Transverse colon (tissue), 4 donors: ENCODE measurements around the gene SNPH. TPM values are rescaled to one million over a fixed set of nuclear protein-coding genes. Genes with fewer than 3 reads are reported as not detected.

ENCODE experiments used
- DNase-seq: peaks from one replicate; pipeline ENCODE4 v3.0.0-alpha.2; 2019
- H3K27ac ChIP-seq, 4 donors: fragments of 200-600 bp; sonication (generic); 2 replicates each; pipeline ENCODE4 v1.5.1; 2016 to 2018; ENCODE audit warnings: inconsistent platforms in 4 of 4
- H3K27me3 ChIP-seq: fragments of 200-600 bp; sonication (generic); 2 replicates; pipeline ENCODE4 v1.5.1; 2017; ENCODE audit warnings: inconsistent platforms
- H3K36me3 ChIP-seq, 4 donors: fragments of 200-600 bp; sonication (generic); 2 replicates each; pipeline ENCODE4 v1.5.1; 2017 to 2019; ENCODE audit warnings: inconsistent platforms in 4 of 4
- H3K4me1 ChIP-seq, 4 donors: fragments of 200-600 bp; sonication (generic); 2 replicates each; pipeline ENCODE4 v1.5.1; 2017 to 2020; ENCODE audit warnings: inconsistent platforms in 4 of 4
- H3K4me3 ChIP-seq, 4 donors: fragments of 200-600 bp; sonication (generic); 1 replicate in 1 of 4; 2 replicates in 3 of 4; pipeline versions ENCODE4 v1.5.1 to v1.6.1; 2017 to 2019; ENCODE audit warnings: inconsistent platforms in 4 of 4
- H3K9me3 ChIP-seq, 2 donors: fragments of 200-600 bp; sonication (generic); 2 replicates each; pipeline ENCODE4 v1.5.1; 2017 to 2019; ENCODE audit warnings: inconsistent platforms in 2 of 2
- EP300 ChIP-seq: sonication (generic); formaldehyde crosslinking; IDR thresholded peaks from one replicate; pipeline ENCODE4 v1.6.1; 2017; ENCODE audit warnings: antibody characterized with exemption, low read depth
- POLR2A ChIP-seq: fragments of 450-650 bp; IDR thresholded peaks from one replicate; pipeline ENCODE4 v1.6.1; 2016; ENCODE audit warnings: antibody characterized with exemption, mild to moderate bottlenecking, moderate library complexity
- POLR2AphosphoS5 ChIP-seq, 3 donors: sonication (generic); formaldehyde crosslinking; IDR thresholded peaks; one replicate each; pipeline ENCODE4 v1.6.1; 2016; ENCODE audit warnings: antibody characterized with exemption in 3 of 3
- WGBS, 2 donors: methylation state at CpG; one replicate each; pipeline ENCODE4 v1.1.5; 2018; ENCODE audit warnings: low coverage in 1 of 2; 5-methylcytosine and 5-hydroxymethylcytosine counted together
- in situ Hi-C, 4 donors: fragments of 200-750 bp; cut with MboI; loops; one replicate each; pipeline versions ENCODE4 v1.15.0 to v1.15.1; 2017; ENCODE audit warnings: low sequenced_read_pairs in 3 of 4, low pct_ligation_motif_present in 1 of 4, low pct_unique_long_range_greater_than_20kb in 1 of 4
- intact Hi-C: fragments of 100-400 bp; cut with DNase I; formaldehyde crosslinking; loops from one replicate; pipeline ENCODE4 v1.15.1; 2023; ENCODE audit warnings: low total_unique reads
- total RNA-seq, 4 donors: library from RNA; depleted of rRNA; stranded (reverse); fragments of >200 nt; gene quantifications; one replicate each; pipeline ENCODE4 v1.1.0, GENCODE V29; 2016
- TF ChIP-seq, protein P1 (sequence below), 5 experiments: fragments of 200-600 bp in 3 of 5; fragments of 450-650 bp in 2 of 5; sonication (generic) in 3 of 5; IDR thresholded peaks; 1 replicate in 2 of 5; 2 replicates in 3 of 5; pipeline ENCODE4 v1.5.1; 2016 to 2017; ENCODE audit warnings: antibody characterized with exemption in 5 of 5, inconsistent platforms in 3 of 5, mild to moderate bottlenecking in 2 of 5, moderate library complexity in 1 of 5

Gene SNPH
- total RNA-seq, 4 donors from 2014 or later: 2.2 to 2.6 (median 2.3) TPM

DNA sequence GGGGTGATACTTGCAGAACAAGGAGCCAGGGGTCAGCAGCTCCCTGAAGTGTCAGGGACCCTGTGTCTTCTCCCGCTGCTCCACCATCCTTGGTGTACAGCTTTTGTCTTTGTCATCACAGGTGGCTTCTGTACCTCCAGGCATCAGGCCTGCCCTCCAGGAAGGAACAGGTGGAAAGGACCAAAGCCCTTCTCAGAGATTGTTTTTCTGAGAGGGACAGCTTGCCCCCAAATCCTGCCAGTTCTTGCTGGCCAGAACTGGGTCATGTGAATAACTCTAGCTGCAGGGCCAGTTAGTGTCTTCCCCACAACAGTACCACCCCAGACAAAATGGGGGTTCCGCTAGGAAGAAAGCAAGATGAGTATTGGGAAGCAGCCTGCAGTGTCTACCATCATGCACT is 31.4 kb downstream of the SNPH start:
- intact Hi-C loops (no loop called here), in situ Hi-C loops (no loop called here)
- Histone ChIP-seq H3K4me1 (no peaks in the 10 kb centered on the region), H3K36me3 (no peaks in the 10 kb centered on the region), H3K27ac (no peak overlapping the region), H3K9me3 (no peaks in the 10 kb centered on the region), H3K4me3 (no peak overlapping the region), H3K27me3 (no peaks in the 10 kb centered on the region)
- no peak for DNase-seq
- 93 to 100% methylated on average over 1 to 2 of the region's 2 CpGs for whole genome bisulfite sequencing, 2 donors
- TF ChIP-seq EP300 (no peak), POLR2A (no peak), POLR2AphosphoS5 (IDR thresholded peaks at IDR 0.05) (no peak)
- TF ChIP-seq, protein P1, sequence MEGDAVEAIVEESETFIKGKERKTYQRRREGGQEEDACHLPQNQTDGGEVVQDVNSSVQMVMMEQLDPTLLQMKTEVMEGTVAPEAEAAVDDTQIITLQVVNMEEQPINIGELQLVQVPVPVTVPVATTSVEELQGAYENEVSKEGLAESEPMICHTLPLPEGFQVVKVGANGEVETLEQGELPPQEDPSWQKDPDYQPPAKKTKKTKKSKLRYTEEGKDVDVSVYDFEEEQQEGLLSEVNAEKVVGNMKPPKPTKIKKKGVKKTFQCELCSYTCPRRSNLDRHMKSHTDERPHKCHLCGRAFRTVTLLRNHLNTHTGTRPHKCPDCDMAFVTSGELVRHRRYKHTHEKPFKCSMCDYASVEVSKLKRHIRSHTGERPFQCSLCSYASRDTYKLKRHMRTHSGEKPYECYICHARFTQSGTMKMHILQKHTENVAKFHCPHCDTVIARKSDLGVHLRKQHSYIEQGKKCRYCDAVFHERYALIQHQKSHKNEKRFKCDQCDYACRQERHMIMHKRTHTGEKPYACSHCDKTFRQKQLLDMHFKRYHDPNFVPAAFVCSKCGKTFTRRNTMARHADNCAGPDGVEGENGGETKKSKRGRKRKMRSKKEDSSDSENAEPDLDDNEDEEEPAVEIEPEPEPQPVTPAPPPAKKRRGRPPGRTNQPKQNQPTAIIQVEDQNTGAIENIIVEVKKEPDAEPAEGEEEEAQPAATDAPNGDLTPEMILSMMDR (IDR thresholded peaks at IDR 0.05): no peak

DNA sequence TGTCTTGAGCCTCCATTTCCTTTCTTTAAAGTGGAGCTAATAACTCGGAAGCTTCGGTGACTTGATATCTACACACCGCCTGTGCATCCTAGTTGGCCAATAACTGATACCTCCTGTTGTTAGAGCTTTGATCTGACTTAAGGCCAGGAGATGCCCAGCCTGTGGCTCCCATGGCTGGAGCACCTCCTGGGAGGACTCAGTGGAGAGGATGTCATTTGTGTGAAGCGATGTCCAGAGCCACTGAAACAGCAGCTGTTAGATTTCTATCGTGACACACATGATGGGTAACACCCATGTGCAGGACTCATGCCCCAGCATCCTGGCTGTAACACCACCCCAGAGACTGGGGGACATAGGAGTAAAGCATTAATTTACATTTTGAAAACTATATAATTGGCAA is 32.1 kb downstream of the SNPH start:
- intact Hi-C loops: no loop called here
- 89 to 100% methylated on average over 2 to 5 of the region's 5 CpGs for WGBS, 2 donors
- H3K36me3 ChIP-seq: no peaks in the 10 kb centered on the region

DNA sequence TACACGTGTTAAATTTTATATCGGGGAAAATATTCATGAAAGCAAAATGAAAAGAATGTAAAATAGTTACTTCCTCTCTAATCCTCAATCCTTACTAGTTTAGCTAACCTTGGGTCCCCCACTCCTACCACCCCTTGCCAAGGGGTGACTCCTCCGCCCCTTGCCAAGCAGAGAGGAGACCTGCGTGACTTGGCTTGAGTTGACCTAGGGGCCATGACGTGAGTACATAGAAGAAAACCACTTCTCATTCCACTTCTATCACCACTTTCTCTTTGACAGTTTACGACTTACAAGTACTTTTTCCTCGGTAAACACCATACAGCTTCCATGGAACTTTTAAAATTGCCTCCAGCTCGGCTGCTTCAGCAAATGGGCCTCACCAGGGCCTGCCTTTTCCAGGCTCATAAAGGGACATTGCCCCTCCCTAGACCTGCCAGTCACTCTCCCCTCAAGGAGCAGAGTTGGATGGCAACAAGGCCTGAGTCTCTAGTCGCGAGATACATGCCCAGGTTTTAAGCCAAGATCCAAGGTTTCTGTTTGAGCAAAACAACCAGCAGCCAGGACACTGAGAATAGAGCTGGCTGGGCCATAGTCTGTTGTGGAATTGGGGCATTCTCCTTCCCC is 32.9 kb downstream of the SNPH start:
- 72 to 79% methylated on average over 5 to 10 of the region's 10 CpGs for WGBS, 2 donors
- TF ChIP-seq EP300: no peak
- TF ChIP-seq POLR2AphosphoS5 (IDR thresholded peaks at IDR 0.05): no peak
- no peak for TF ChIP-seq POLR2A
- TF ChIP-seq, protein P1 (IDR thresholded peaks at IDR 0.05): no peak
- no peak overlapping the region for H3K4me3 ChIP-seq
- no peaks in the 10 kb centered on the region for H3K36me3 ChIP-seq
- H3K27ac ChIP-seq: no peak overlapping the region
- no peak for DNase-seq
- in situ Hi-C loops: no loop called here
- intact Hi-C loops: no loop called here
- H3K4me1 ChIP-seq: no peaks in the 10 kb centered on the region
- no peaks in the 10 kb centered on the region for H3K27me3 ChIP-seq
- H3K9me3 ChIP-seq: no peaks in the 10 kb centered on the region

More for the DNA sequence above, 32.1 kb downstream of the SNPH start:
- Histone ChIP-seq H3K4me3 (no peak overlapping the region), H3K9me3 (no peaks in the 10 kb centered on the region), H3K27me3 (no peaks in the 10 kb centered on the region), H3K27ac (no peak overlapping the region), H3K4me1 (no peaks in the 10 kb centered on the region)
- TF ChIP-seq EP300 (no peak), POLR2A (no peak), POLR2AphosphoS5 (IDR thresholded peaks at IDR 0.05) (no peak)
- TF ChIP-seq, protein P1 (IDR thresholded peaks at IDR 0.05): no peak
- DNase-seq: no peak
- in situ Hi-C loops: no loop called here

DNA sequence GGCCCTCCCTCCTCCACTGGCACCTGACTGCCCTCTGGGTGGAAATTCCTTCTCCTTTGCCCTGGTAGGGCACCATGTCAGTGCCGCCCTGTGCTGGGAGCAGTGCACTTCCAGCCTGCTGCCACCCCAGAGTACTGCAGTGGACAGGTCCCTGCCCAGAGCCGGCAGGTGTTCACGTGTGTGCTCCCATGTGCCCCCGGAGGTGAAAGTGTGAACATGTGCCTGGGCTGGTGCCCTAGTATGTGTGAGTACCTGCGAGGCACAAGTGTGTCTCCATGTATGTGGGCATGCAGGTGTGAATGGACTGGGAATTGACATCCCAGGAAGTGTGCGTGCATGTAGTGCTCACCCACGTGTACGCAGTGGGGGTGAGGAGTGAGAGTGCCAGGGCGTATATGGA is 33.4 kb downstream of the SNPH start:
- no peaks in the 10 kb centered on the region for H3K27me3 ChIP-seq

More for the DNA sequence above, 33.4 kb downstream of the SNPH start:
- Histone ChIP-seq H3K36me3 (no peaks in the 10 kb centered on the region), H3K4me3 (no peak overlapping the region), H3K4me1 (no peaks in the 10 kb centered on the region), H3K27ac (no peak overlapping the region), H3K9me3 (no peaks in the 10 kb centered on the region)
- no peak for DNase-seq
- intact Hi-C loops (no loop called here), in situ Hi-C loops (no loop called here)
- TF ChIP-seq, protein P1 (IDR thresholded peaks at IDR 0.05): peak in 2 of 5 experiments; percentile 17 to 36
- TF ChIP-seq POLR2A: no peak
- TF ChIP-seq EP300: no peak
- no peak for TF ChIP-seq POLR2AphosphoS5 (IDR thresholded peaks at IDR 0.05)
- WGBS, 2 donors: 78 to 84% methylated on average over 3 to 9 of the region's 9 CpGs
